ENCODE data around the gene PGGHG. TPM values are rescaled to one million over a fixed set of nuclear protein-coding genes. Genes with fewer than 3 reads are reported as not detected.

The PGGHG gene
- total and polyA plus RNA-seq, 4 donors, result 21.6 to 145 (median 87.9) TPM

DNA sequence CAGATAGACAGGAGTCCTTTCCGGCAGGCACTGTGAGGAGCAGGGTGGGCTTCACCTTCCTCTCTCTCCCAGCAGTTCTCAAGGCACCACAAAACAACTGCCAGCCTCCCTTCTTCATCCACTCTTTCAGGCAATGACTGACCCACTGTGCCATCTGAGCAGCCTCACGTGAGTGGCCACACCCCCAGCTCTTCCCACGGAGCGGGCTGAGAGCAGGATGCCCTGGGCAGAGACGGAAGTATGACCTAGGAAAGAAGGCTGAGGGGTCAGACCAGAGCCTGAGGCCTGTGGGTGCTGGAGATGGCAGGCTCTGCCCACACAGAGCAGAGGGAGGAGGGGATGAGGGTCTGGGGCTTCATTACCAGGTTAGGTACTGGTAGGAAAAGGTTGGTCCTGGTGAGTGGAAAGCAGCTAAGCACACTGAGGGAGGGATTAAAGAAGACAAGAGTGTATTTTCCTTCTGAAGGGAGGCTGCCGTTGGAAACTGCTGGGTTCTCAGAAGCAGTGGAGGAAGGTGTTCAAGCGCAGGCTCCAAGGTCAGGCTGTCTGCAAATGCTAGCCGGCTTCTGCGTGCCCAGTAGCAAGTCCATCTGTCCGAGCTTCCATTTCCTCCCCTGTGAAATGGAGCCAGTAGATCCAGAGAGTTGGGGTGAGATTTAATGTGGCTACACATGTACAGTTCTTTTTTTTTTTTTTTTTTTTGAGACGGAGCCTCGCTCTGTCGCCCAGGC is 6.1 kb upstream of the PGGHG start:
- no peak overlapping the region for H3K4me3 ChIP-seq
- no peak for TF ChIP-seq CTCF (IDR thresholded peaks at IDR 0.05; ENCODE audit: control extremely low read depth, extremely low read depth)
- no peak for ATAC-seq (ENCODE audit: insufficient read depth, low FRiP score)
- DNase-seq, result no peak
- no peak overlapping the region for H3K9ac ChIP-seq (ENCODE audit: insufficient read depth in 1 of 2, low read length in 2 of 2)
- H3K36me3 ChIP-seq (ENCODE audit: control insufficient read depth in 4 of 4, insufficient read depth in 4 of 4, low read length in 4 of 4), result no peaks in the 10 kb centered on the region
- H3K27me3 ChIP-seq (ENCODE audit: control insufficient read depth in 3 of 3, insufficient read depth in 3 of 3, low read length in 2 of 3), result peaks cover 0 to 61% (median 39%) of the 10 kb centered on the region in 3 donors
- WGBS, 2 donors, result 61 to 70% methylated on average over 10 to 12 of the region's 13 CpGs
- H3K9me3 ChIP-seq (ENCODE audit: control insufficient read depth in 4 of 4, insufficient read depth in 3 of 4, low read length in 3 of 4), result no peaks in the 10 kb centered on the region
- H3K27ac ChIP-seq (ENCODE audit: low read depth in 1 of 2, low read length in 1 of 2), result no peak overlapping the region
- peaks cover 0 to 15% (median 0%) of the 10 kb centered on the region in 5 donors for H3K4me1 ChIP-seq (ENCODE audit: control insufficient read depth in 5 of 5, insufficient read depth in 5 of 5, low read length in 5 of 5)

GRCh38 chr11:283405-284104 is 5.4 kb upstream of the PGGHG start:
- Histone ChIP-seq H3K27ac (ENCODE audit: low read depth in 1 of 2, low read length in 1 of 2) (no peak overlapping the region), H3K9ac (ENCODE audit: insufficient read depth in 1 of 2, low read length in 2 of 2) (no peak overlapping the region), H3K4me3 (no peak overlapping the region), H3K36me3 (ENCODE audit: control insufficient read depth in 4 of 4, insufficient read depth in 4 of 4, low read length in 4 of 4) (no peaks in the 10 kb centered on the region), H3K9me3 (ENCODE audit: control insufficient read depth in 4 of 4, insufficient read depth in 3 of 4, low read length in 3 of 4) (no peaks in the 10 kb centered on the region), H3K4me1 (ENCODE audit: control insufficient read depth in 5 of 5, insufficient read depth in 5 of 5, low read length in 5 of 5) (peaks cover 0 to 18% (median 0%) of the 10 kb centered on the region in 5 donors), H3K27me3 (ENCODE audit: control insufficient read depth in 3 of 3, insufficient read depth in 3 of 3, low read length in 2 of 3) (peaks cover 0 to 59% (median 39%) of the 10 kb centered on the region in 3 donors)
- DNase-seq, result no peak
- no peak for TF ChIP-seq CTCF (IDR thresholded peaks at IDR 0.05; ENCODE audit: control extremely low read depth, extremely low read depth)
- WGBS, 2 donors, result 83% methylated on average over 21 to 23 of the region's 23 CpGs
- ATAC-seq (ENCODE audit: insufficient read depth, low FRiP score), result no peak

- no peaks in the 10 kb centered on the region for H3K9me3 ChIP-seq (ENCODE audit: control insufficient read depth in 4 of 4, insufficient read depth in 3 of 4, low read length in 3 of 4)
- WGBS, 2 donors, result 89 to 91% methylated on average over 24 of the region's 24 CpGs
- peaks cover 0 to 55% (median 39%) of the 10 kb centered on the region in 3 donors for H3K27me3 ChIP-seq (ENCODE audit: control insufficient read depth in 3 of 3, insufficient read depth in 3 of 3, low read length in 2 of 3)
- no peaks in the 10 kb centered on the region for H3K36me3 ChIP-seq (ENCODE audit: control insufficient read depth in 4 of 4, insufficient read depth in 4 of 4, low read length in 4 of 4)
- no peak overlapping the region for H3K9ac ChIP-seq (ENCODE audit: insufficient read depth in 1 of 2, low read length in 2 of 2)
- H3K27ac ChIP-seq (ENCODE audit: low read depth in 1 of 2, low read length in 1 of 2), result no peak overlapping the region
- ATAC-seq (ENCODE audit: insufficient read depth, low FRiP score), result no peak
- no peak for DNase-seq
- H3K4me1 ChIP-seq (ENCODE audit: control insufficient read depth in 5 of 5, insufficient read depth in 5 of 5, low read length in 5 of 5), result peaks cover 0 to 18% (median 0%) of the 10 kb centered on the region in 5 donors
- no peak overlapping the region for H3K4me3 ChIP-seq
- TF ChIP-seq CTCF (IDR thresholded peaks at IDR 0.05; ENCODE audit: control extremely low read depth, extremely low read depth), result no peak
Observed at GRCh38 chr11:284105-285020, 4.6 kb upstream of the PGGHG start.

Data from lung (tissue), 12 donors.